Coronary artery (tissue), 2 donors: Measurements from ENCODE around the gene GPR83.

ENCODE experiments used
- DNase-seq: peaks from one replicate; pipeline ENCODE4 v3.0.0-alpha.2; 2017; ENCODE audit warnings: low spot score
- H3K27ac ChIP-seq, 2 donors: fragments of 200-600 bp; sonication (generic); one replicate each; pipeline ENCODE4 v1.5.1; 2016 to 2019
- H3K4me3 ChIP-seq: fragments of 200-600 bp; sonication (generic); 2 replicates; pipeline ENCODE4 v1.5.1; 2016; ENCODE audit warnings: mild to moderate bottlenecking, moderate library complexity
- CTCF ChIP-seq: fragments of 200-600 bp; sonication (generic); IDR thresholded peaks from one replicate; pipeline ENCODE4 v1.5.1; 2019; ENCODE audit warnings: antibody characterized with exemption

GPR83 gene

GRCh38 chr11:94330789-94331188 is 70.4 kb downstream of the GPR83 start:
- no peak for DNase-seq
- H3K27ac ChIP-seq, result no peak overlapping the region
- TF ChIP-seq CTCF, result no peak
- no peak overlapping the region for H3K4me3 ChIP-seq

- DNase-seq, result no peak
- H3K4me3 ChIP-seq, result no peak overlapping the region
- H3K27ac ChIP-seq, result no peak overlapping the region
- no peak for TF ChIP-seq CTCF
Observed at GRCh38 chr11:94329501-94329900, 71.7 kb downstream of the GPR83 start.

GRCh38 chr11:94328587-94329080 is 72.6 kb downstream of the GPR83 start:
- H3K27ac ChIP-seq, result no peak overlapping the region

More at GRCh38 chr11:94328587-94329080, 72.6 kb downstream of the GPR83 start:
- no peak overlapping the region for H3K4me3 ChIP-seq
- no peak for DNase-seq
- TF ChIP-seq CTCF, result no peak
